Measurements from ENCODE around the gene ST8SIA4. TPM values are rescaled to one million over a fixed set of nuclear protein-coding genes. Genes with fewer than 3 reads are reported as not detected.

The ST8SIA4 gene
- total and polyA plus RNA-seq, 4 donors: 0.35 to 4.1 (median 1.6) TPM

DNA sequence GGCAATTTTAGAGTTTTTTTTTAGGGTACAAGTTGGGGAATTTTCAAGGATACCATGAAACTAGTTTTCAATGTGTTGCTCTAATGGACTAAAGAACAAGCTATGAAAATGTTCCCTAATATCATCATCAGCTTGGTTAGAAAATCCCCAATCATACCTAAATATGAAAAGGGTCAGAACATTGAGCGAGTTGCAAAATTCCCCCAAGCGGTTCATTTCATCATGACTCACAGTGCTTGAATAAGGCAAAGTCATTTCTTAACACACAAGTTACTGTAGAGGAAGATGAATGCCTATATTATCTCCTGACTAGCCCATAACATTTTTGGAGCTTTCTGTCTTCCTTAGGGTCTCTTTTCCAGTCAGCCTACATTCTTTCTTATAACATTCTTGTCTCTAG is 62.7 kb downstream of the ST8SIA4 start:
- TF ChIP-seq HNF4A (conservative IDR thresholded peaks at IDR 0.05): no peak
- TF ChIP-seq FOXA1 (IDR thresholded peaks at IDR 0.05): no peak
- no peak for TF ChIP-seq JUND (IDR thresholded peaks at IDR 0.05)
- DNase-seq (ENCODE audit: low spot score): no peak
- H3K36me3 ChIP-seq (ENCODE audit: control insufficient read depth in 4 of 4, insufficient read depth in 3 of 4, low read depth in 1 of 4, low read length in 3 of 4): no peaks in the 10 kb centered on the region
- no peak overlapping the region for H3K9ac ChIP-seq (ENCODE audit: low read depth in 1 of 2, low read length in 2 of 2)
- no peaks in the 10 kb centered on the region for H3K27me3 ChIP-seq (ENCODE audit: control insufficient read depth in 4 of 4, insufficient read depth in 4 of 4, low read length in 3 of 4)
- H3K9me3 ChIP-seq (ENCODE audit: control insufficient read depth in 4 of 4, low read length in 3 of 4): no peaks in the 10 kb centered on the region
- H3K27ac ChIP-seq (ENCODE audit: low read depth in 1 of 2, low read length in 2 of 2): no peak overlapping the region
- H3K4me3 ChIP-seq (ENCODE audit: low read depth in 1 of 3, low read length in 3 of 3): no peak overlapping the region
- no peaks in the 10 kb centered on the region for H3K4me1 ChIP-seq (ENCODE audit: control insufficient read depth in 4 of 4, insufficient read depth in 4 of 4, low read length in 3 of 4)
- WGBS: 67% methylated on average over 2 of the region's 2 CpGs

DNA sequence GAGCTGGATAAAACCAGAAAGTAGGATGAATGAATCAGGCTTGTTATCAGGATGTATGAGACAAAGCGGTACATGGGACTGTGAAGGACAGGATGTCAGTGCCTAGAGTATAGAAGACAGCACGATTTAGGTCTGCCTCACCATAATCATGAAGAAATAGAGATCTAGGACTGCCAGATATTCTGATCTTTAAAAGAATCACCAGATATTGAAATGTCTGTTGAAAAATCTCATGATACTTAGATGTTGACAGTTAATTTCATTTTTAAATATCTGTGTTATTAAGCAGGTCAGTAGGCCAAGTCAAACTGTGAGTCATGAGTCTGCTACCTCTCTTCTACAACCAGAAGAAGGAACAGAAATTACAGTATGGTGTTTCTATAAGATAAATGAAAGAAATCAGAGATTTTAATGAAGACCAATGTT is 65.0 kb downstream of the ST8SIA4 start:
- 68% methylated on average over 2 of the region's 2 CpGs for WGBS
- no peaks in the 10 kb centered on the region for H3K27me3 ChIP-seq (ENCODE audit: control insufficient read depth in 4 of 4, insufficient read depth in 4 of 4, low read length in 3 of 4)
- H3K4me1 ChIP-seq (ENCODE audit: control insufficient read depth in 4 of 4, insufficient read depth in 4 of 4, low read length in 3 of 4): no peaks in the 10 kb centered on the region
- H3K9ac ChIP-seq (ENCODE audit: low read depth in 1 of 2, low read length in 2 of 2): no peak overlapping the region
- H3K27ac ChIP-seq (ENCODE audit: low read depth in 1 of 2, low read length in 2 of 2): no peak overlapping the region
- TF ChIP-seq YY1 (IDR thresholded peaks at IDR 0.05): no peak
- TF ChIP-seq HNF4A (conservative IDR thresholded peaks at IDR 0.05): no peak
- TF ChIP-seq, protein P1, sequence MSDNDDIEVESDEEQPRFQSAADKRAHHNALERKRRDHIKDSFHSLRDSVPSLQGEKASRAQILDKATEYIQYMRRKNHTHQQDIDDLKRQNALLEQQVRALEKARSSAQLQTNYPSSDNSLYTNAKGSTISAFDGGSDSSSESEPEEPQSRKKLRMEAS (IDR thresholded peaks at IDR 0.05): no peak
- TF ChIP-seq RAD21 (IDR thresholded peaks at IDR 0.05): no peak
- TF ChIP-seq, protein P2, sequence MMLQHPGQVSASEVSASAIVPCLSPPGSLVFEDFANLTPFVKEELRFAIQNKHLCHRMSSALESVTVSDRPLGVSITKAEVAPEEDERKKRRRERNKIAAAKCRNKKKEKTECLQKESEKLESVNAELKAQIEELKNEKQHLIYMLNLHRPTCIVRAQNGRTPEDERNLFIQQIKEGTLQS (IDR thresholded peaks at IDR 0.05): no peak
- TF ChIP-seq SP1 (IDR thresholded peaks at IDR 0.05): no peak
- TF ChIP-seq REST (IDR thresholded peaks at IDR 0.05): no peak
- no peak for TF ChIP-seq RXRA (IDR thresholded peaks at IDR 0.05)
- no peak for TF ChIP-seq TAF1 (conservative IDR thresholded peaks at IDR 0.05)
- no peak for TF ChIP-seq JUND (IDR thresholded peaks at IDR 0.05)
- no peak for TF ChIP-seq CTCF (IDR thresholded peaks at IDR 0.05; ENCODE audit: low read depth, low read length, missing input control)
- no peak for TF ChIP-seq HNF4G (IDR thresholded peaks at IDR 0.05)
- no peak for TF ChIP-seq EGR1 (IDR thresholded peaks at IDR 0.05; ENCODE audit: low read depth in 2 of 2)
- no peak for TF ChIP-seq ZBTB33 (IDR thresholded peaks at IDR 0.05)
- no peak for TF ChIP-seq FOXA1 (IDR thresholded peaks at IDR 0.05)
- no peak for TF ChIP-seq NR2F2 (IDR thresholded peaks at IDR 0.05)
- TF ChIP-seq GABPA (IDR thresholded peaks at IDR 0.05 in 1 of 2, conservative IDR thresholded peaks at IDR 0.05 in 1 of 2): no peak
- TF ChIP-seq FOXA2 (IDR thresholded peaks at IDR 0.05): no peak
- no peaks in the 10 kb centered on the region for H3K9me3 ChIP-seq (ENCODE audit: control insufficient read depth in 4 of 4, low read length in 3 of 4)
- DNase-seq (ENCODE audit: low spot score): no peak
- no peak overlapping the region for H3K4me3 ChIP-seq (ENCODE audit: low read depth in 1 of 3, low read length in 3 of 3)
- H3K36me3 ChIP-seq (ENCODE audit: control insufficient read depth in 4 of 4, insufficient read depth in 3 of 4, low read depth in 1 of 4, low read length in 3 of 4): no peaks in the 10 kb centered on the region

Data from liver (tissue), 9 donors.